GM18517 (cell line): ENCODE measurements around the gene RPH3AL.

Experiments
- ATAC-seq: cut with Tn5 transposase; IDR thresholded peaks from one replicate; pipeline ENCODE4 v1.9.1; 2021; ENCODE audit warnings: mild to moderate bottlenecking, moderate library complexity; ENCODE audit not compliant: unreplicated experiment

Gene RPH3AL, protein sequence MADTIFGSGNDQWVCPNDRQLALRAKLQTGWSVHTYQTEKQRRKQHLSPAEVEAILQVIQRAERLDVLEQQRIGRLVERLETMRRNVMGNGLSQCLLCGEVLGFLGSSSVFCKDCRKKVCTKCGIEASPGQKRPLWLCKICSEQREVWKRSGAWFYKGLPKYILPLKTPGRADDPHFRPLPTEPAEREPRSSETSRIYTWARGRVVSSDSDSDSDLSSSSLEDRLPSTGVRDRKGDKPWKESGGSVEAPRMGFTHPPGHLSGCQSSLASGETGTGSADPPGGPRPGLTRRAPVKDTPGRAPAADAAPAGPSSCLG

DNA sequence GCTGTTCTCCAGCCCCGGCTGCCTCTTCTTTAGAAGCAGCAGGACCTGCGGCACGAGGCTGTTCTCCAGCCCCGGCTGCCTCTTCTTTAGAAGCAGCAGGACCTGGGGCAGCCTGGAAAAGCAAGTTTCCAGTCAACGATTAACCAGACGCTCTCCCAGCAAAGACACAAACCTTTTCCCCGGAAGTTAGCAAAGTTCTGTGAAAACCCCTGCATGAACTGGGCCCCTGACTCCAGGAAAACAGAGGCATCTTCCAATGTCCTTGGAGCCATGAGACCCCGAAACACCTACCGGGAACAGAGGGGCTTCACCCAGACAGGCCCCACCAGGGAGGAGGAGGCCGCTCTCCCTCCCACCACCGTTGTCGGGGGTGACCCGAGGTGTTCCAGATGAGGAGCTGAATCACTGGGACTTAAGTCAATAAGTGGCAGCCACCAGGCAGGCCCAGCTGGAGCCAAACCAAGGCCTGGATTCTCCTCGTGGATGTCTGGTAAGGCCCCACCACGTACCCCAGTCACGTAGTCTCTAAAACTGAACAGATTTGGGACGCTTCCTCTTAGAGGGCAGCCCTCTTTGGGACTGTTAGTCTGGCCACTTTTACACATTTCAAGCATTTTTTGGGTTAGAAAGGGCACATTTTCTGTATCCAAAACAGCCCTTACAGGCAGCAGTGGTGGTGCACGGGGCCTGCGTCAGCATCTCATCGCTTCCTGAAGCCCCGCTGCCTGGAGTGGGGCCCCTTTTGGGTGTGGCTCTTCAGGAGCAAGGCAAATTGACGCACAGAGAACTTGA is at the start of gene RPH3AL:
RPH3AL (minus strand) TSS at position 387 of the 792 bp plus-strand sequence. CDS start 25,264 bp downstream, outside the sequence.
- no peak for ATAC-seq

DNA sequence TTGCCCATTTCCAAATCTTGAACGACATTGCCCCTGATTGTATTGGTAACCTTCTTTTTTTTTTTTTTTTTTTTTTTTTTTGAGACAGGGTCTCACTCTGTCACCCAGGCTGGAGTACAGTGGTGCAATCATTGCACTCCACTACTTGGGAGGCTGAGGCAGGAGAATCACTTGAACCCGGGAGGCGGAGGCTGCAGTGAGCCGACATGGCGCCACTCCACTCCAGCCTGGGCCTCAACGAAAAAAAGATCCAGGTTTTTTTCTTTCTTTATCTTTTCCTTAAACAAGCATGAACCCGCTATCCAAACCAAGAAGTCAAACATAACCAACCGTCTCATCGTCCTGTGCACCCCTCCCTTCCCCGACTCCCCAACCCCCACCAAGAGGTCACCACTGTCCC is 47.6 kb upstream of the RPH3AL start:
- no peak for ATAC-seq

DNA sequence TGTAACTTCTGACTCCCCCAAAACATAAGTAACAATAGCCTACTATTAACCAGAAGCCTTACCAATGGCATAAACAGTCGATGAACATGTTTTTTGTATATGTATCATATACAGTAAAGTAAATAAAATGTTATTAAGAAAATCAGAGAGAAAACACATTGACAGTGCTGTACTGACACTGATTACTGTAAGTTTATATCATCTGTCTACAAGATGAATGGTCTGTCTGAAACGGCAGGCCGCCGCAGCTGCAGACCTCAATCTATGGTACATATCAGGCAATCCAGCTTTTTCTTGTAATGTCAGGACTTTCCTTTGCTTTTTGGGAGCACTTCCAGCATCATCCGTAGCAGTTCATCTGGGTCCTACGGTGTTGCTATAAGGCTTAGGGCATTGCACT is 44.2 kb upstream of the RPH3AL start:
- ATAC-seq = no peak

DNA sequence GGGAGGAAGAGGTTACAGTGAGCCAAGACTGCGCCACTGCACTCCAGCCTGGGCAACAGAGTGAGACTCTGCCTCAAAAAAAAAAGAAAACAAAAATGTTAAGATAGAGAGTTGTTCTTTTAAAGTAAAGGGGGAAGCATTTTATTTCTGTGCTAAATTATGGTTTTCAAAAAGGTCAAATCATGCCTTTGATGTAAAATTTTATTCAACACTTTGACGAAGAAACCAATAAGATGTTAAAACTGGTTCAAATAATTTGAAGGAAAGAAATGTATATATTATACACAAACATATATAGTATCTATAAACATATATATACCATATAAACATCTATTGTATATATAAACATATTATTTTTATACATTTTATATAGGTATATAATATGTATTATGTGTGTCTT is 43.4 kb upstream of the RPH3AL start:
- ATAC-seq = no peak

DNA sequence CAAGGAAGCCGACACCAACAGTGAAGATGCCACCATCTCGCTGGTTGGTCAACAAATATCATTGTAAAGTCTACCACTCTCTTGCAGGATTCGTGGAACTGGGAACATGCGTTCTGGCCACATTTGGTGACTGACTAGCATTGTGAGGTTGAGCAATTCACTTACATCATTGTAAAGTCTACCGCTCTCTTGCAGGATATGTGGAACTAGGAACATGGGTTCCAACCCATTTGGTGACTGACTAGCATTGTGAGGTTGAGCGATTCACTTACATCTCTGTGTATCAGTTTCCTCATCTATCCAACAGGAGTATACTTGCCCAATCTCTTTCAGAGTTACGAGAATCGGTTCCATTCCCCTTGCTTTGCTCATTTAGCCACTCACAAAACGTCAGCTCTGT is 42.6 kb upstream of the RPH3AL start:
- ATAC-seq = no peak

DNA sequence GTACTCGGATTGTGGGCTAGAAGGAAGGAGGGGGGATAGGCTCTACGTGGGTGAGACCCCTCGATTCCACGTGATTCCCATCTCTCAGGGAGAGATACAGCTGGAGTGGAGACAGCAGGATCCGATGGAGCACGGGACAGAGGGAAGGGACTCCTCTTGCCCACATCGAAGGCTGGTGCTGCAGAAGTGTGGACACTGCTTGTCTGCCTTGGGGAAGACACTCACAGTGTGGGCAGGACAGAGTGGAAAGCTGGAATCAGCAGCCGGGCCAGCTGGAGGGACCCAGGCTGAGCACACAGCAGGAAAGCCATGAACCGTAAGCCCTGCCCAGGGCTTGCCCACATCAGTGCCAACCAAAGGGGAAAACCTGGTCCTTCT is 42.1 kb upstream of the RPH3AL start:
- ATAC-seq = no peak

DNA sequence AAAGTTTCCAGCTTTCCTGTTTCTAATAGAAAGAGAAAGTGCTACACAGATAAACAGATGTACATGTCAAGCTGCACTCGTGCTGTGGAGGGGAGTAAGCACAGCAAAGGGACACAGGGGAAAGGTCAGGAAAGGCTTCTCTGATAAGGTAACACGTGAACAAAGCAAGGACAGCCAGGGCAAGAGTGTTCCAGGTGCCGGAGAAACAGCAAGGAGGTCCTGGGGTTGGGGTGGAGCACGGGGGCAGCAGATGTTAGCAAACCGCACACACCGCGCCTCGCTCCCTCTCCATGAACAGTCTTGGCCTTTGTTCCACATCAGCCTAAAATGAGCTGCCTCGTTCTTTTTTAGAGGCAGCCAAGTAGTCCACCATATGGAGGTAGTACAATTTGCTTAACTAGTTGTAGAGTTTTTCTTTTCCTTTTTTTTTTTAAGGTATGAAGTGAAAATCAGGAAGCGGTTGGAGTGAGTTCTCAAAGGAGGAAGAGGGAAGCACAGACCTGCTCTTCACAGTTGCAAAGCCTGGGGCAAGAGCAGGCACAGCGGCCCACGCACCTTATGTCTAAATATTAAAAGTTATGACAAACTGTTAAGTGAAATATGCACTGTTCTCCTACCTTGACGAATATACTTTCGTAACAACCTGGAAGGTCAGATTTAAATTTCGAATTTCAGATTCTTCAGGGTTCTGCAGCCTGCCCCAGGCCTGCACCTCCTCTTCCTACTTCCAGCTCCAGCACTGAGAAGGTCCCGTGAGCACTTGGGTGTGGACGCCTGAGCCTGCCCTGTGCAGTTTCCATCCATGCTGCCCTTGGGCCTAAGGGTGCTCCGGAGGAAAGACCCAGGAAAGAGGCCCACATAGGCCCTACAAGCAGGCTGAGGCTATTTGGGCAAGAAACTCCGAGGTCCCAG is 41.5 kb upstream of the RPH3AL start:
- no peak for ATAC-seq

DNA sequence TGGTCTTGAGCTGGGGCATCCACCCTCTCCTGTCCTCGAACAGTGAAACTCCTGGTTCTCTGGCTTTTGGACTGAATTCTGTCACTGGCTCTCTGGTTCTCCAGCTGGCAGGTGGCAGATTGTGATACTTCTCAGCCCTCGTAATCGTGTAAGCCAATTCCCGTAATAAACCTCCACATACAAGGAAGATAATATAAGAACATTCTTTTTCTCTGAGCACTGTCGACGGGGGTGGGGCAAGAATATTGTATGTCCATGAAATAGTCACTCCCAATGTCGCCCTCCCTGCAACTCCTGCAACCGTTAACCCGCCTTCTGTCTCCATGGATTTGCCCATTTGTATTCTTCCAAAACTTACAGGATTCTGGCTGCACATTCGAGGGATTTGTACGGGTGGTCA is 39.2 kb upstream of the RPH3AL start:
- no peak for ATAC-seq

DNA sequence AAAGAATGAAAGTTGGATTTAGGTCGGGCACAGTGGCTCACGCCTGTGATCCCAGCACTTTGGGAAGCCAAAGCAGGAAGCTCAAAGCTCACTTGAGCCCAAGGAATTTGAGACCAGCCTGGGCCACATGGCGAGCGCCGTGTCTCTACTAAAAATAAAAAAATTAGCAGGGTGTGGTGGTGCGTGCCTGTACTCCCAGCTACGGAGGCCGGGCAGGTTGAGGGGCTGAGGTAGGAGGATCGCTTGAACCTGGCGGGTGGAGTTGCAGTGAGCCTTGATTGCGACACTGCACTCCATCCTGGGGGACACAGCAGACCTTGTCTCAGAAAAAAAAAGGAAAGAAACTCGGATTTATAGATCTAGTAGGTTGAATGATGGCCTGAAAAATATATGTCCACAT is 37.4 kb upstream of the RPH3AL start:
- ATAC-seq = no peak

DNA sequence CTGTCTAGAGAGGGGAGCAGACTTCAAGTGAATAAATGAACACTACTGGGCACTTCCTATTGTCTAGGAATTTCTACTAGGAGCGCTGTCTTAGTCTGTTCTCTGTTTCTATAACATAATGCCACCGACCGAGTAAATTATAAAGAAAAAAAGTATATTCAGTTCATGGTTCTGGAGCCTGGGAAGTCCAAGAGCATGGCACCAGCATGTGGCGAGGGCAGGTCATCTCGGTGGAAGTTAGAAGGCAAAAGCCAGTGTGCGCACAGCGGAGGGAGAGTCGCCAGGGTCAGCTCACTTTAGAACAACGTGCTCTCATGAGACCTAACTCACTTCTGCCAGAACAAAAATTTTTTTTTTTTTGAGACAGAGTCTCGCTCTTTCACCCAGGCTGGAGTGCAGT is 35.5 kb upstream of the RPH3AL start:
- ATAC-seq = no peak

DNA sequence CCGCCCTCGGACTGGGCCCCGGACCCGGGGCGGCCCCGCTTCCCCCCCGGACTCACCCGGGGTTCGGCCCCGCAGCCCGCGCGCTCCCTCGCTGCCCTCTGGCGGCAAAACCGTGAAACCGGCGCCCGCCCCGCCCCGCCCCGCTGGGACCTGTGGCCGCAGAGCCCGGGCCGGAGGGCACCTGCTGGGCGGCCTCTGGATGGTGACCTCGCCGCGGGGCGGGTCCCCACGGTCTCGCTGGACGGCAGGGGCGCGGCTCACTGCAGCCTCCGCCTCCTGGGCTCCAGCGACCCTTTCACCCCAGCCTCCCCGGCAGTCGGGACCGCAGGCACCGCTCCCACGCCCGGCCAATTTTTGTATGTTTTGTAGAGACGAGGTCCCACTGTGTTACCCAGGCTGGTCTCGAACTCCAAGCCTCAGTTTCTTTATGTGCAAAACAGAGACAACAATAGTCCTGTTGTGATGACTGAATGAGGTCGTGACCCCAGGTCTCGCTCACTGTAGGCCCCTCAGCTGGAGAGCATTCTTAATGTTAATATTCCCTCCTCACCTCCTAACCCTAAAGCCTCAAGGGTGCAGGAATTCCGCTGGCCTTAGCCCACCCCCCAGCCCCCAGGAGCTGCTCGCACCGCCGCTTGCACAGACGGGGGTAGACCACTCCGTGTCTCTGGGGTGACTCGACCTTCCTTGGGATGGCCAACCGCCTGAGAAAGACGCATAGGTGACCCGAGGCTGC is 33.7 kb upstream of the RPH3AL start:
- ATAC-seq = no peak

DNA sequence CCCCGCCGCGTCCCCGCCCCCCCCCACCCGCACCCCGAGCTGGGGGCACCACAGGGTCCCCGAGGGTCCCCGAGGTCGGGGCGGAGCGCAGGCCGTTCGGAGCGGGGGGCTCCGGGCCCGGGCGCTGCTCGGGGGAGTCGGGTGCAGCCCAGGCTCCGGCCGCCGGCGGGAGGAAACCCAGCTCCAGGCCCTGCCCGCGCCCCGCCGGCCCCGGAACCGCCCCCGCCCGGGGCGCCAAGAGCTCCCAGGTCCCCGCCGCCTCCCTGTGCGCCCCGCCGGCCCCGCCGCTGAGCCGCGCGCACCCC is 33.2 kb upstream of the RPH3AL start:
- no peak for ATAC-seq

DNA sequence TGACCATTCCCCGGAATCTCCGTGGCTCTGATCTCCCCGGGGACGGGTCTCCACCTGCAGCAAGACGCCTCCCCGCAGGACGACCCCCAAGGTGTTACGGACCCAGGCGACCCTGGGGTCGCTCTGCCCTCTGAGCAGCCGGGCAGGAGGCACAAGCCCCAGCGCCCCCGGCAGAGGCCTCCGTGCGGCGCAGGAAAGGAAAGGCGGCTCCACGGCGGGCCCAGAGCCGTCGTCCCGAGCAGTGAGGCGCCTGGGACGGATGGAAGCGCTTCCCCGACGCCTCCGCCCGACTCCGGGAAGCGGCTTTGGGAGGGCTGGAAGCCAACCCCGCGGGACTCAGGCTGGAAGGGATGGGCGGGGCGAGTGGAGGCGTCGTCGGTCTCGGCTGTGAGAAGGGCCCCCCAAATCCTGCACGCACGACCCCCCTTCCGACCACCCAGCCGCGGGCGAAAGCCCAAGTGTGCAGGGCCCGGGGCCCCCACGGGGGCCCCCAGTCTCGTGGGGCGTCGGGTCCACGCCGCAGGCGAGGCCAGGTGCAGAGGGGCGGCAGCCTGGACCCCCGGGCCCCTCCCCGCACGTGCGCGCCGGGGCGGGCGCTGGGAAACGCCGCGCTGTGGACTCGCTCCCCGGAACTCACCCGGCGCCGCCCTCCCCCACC is 32.7 kb upstream of the RPH3AL start:
- ATAC-seq = no peak

DNA sequence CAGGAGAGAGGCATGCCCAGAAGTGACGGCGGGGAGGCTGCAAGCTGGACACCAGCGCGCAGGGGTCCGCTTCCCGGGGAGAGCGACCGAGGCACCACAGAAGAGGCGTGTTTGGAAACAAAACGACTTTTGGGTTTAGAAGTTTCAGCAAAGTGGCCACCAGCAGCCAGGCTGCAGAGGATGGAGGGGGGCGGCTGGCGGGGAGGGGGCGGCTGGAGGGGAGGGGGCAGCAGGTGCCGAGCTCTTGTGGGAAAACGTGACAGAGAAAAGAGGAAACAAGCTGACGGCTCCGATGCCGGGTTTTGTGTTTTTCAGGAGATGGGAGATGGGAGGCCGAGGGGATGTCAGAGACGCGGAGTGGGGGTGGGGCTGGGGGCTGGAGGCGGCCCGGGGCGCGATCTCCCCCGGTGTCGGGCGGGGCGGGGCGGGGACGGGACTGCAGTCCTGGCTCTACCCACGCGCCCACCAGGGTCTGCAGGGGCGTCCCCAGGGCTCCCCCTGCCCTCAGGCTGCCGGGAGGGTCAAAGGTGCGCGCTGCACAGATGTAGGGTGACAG is 32.1 kb upstream of the RPH3AL start:
- no peak for ATAC-seq

DNA sequence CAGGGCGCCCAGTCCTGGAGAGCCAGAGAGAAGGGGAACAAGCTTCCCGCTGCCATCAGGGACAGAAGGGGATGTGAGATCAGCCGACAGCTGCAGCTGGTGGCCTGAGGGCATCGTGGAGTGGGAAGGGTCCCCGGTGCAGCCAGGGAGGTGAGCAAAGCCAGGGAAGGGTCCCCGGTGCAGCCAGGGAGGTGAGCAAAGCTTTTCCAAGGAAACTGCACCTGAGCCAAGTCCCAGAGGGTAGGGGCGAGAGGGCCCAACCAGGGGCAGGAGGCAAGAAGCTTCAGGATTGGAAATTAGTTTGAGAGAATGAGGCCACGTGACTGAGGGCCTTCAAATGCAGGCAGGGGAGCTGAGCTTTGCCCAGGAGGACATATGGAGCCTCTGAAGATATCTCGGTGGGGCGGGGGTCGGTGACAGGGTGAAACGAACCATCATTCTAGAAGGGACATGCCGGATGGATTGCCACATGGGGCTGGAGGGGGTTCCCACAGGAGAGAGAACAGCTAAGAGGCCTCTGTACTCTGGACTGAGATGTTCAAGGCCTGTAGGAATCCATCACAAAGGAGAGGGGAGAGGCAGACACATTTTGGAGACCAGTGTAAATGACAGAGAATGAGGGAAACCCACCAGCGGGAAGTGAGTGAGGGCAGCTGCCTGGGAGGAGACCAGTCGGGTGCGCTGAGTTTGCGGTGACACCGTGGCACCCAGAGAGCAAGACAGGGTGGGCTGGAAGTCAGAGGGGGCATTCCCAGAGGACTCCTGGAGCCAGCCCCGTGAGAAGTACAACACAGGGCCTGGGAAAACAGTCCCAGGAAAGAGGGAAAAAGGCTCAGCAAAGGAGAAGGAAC is 31.4 kb upstream of the RPH3AL start:
- ATAC-seq = no peak

DNA sequence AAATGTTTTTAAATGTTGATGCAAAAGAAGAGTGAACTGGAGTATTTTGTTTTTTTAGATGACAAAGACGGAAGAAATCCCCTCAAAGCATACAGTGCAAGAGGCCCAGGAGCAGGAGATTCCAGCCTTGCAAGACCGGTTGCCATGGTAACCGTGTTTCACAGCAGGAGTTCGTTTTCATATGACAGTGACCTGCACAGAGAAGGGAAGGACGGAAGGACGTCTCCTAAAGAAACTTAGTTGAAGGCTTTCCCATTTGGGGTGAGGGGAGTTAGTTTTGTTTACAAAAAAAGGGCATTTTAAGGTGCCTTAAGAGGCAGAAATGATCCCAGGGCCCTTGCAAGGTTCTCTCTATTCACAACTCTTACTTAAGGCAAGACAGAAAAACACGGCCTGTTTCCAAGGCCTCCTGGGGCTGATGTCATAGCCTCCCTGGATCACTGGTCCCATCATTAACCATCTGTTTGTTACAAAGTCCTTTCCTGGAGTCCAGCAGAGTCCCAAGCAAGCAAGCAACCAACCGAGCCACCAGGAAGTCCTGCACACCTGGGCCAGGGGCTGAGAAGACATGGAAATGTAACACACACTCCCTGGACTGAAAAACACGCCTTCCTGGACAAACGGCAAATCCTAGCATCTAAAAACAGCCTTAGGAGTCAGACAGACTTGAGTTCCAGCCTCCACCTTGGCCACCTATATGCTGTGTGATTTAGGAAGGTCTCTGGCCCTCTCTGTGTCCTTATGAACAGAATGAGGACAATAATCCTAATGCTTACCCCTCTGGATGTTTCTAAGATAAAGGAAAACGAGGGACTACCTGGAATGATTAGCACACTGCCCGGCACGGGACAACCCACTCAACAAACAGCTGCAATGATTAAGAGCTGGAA is 30.3 kb upstream of the RPH3AL start:
- no peak for ATAC-seq

DNA sequence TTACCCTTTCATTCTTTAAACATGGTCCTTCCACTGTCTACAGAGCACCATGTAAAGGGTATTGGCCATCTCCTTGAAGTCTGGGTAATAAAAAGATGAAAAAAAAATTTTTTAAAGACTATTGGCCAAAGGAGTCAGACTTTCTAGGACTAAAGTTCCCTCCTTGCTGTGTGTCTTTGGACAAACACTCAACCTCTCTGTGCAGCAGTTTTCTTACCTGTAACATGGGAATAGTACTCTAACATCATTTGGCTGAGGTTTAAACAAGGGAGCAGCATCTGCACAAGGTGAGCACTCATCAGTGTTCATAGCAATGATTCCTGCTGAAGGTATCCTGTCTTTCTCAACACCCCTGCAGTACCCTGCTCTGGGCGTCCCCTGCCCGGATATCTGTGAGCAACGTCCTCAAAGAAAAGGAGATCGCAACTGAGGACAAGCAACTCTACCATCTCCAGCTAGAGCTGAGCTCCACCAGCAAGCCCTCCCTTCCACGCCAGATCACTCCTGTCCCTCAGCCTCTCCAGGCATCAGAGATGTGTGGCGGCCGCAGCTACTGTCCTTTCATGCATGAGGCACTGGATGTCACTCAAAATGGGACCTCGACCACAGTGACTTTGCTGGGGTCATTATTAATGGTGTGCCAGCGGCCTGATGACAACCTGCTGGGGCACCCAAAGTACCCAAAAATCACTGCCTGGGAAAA is 29.5 kb upstream of the RPH3AL start:
- ATAC-seq = no peak

DNA sequence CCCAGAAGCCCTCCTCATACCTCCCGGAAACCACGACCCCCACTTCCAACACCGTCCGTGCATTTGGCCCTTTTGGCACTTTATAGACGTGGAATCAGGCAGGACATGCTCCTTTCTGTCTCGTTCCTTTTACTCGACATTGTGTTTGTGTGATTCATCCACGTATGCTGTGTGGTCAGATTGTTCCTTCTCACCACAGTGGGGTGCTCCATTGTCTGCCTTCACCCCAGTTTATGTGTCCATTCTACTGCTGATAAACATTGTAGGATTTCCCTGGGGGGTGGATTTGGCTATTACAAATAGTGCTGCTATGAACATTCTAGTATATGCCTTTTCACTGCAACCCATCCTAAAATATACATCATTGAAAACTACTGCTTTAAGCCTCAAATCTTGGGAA is 28.9 kb upstream of the RPH3AL start:
- no peak for ATAC-seq
